GM23338 (cell line): ENCODE measurements around the gene BCL2. TPM values are rescaled to one million over a fixed set of nuclear protein-coding genes. Genes with fewer than 3 reads are reported as not detected.

Experiments
- ATAC-seq: fragments of 200-7000 bp; cut with Tn5 transposase; 3 replicates; pipeline ENCODE4 v1.9.1; 2020
- DNase-seq: peaks from one replicate; pipeline ENCODE4 v3.0.0-alpha.2; 2015; ENCODE audit warnings: low spot score
- H2AFZ ChIP-seq: fragments of 200-600 bp; sonication (generic); 2 replicates; pipeline ENCODE4 v1.8.0; 2016; ENCODE audit warnings: antibody characterized with exemption, mild to moderate bottlenecking, moderate library complexity
- H3F3A ChIP-seq: fragments of 200-600 bp; sonication (generic); replicated peaks from 2 replicates; pipeline ENCODE4 v1.8.0; 2017; ENCODE audit warnings: antibody characterized with exemption, mixed run types, low read depth
- H3K27ac ChIP-seq: fragments of 200-600 bp; sonication (generic); 2 replicates; pipeline ENCODE4 v1.6.1; 2016; ENCODE audit warnings: low read depth
- H3K27me3 ChIP-seq: fragments of 200-600 bp; sonication (generic); 2 replicates; pipeline ENCODE4 v1.8.0; 2016; ENCODE audit warnings: mild to moderate bottlenecking, mixed run types, moderate library complexity; ENCODE audit not compliant: insufficient read depth
- H3K36me3 ChIP-seq: fragments of 200-600 bp; sonication (generic); 2 replicates; pipeline ENCODE4 v1.8.0; 2016; ENCODE audit warnings: mild to moderate bottlenecking; ENCODE audit not compliant: insufficient read depth
- H3K4me1 ChIP-seq: fragments of 200-600 bp; sonication (generic); 2 replicates; pipeline ENCODE4 v1.8.0; 2016; ENCODE audit warnings: mild to moderate bottlenecking, moderate library complexity; ENCODE audit not compliant: insufficient read depth
- H3K4me2 ChIP-seq: fragments of 200-600 bp; sonication (generic); 2 replicates; pipeline ENCODE4 v1.7.1; 2017; ENCODE audit warnings: mixed run types
- H3K4me3 ChIP-seq: fragments of 200-600 bp; sonication (generic); 2 replicates; pipeline ENCODE4 v1.6.1; 2016; ENCODE audit warnings: mixed run types
- H3K79me2 ChIP-seq: fragments of 200-600 bp; sonication (generic); replicated peaks from 2 replicates; pipeline ENCODE4 v1.8.0; 2017; ENCODE audit warnings: mild to moderate bottlenecking; ENCODE audit not compliant: insufficient read depth
- H3K9me2 ChIP-seq: fragments of 200-600 bp; sonication (generic); 2 replicates; pipeline ENCODE4 v1.8.0; 2017; ENCODE audit not compliant: insufficient read depth
- H4K20me1 ChIP-seq: fragments of 200-600 bp; sonication (generic); replicated peaks from 2 replicates; pipeline ENCODE4 v1.8.0; 2017; ENCODE audit warnings: mild to moderate bottlenecking; ENCODE audit not compliant: insufficient read depth
- H3K27ac Mint-ChIP-seq: 2 replicates; pipeline ENCODE4 v1.8.0; 2020; ENCODE audit warnings: inconsistent platforms, mild to moderate bottlenecking, moderate library complexity, mixed read lengths
- H3K27me3 Mint-ChIP-seq: 3 replicates; pipeline ENCODE4 v1.8.0; 2022; ENCODE audit warnings: low read depth, mild to moderate bottlenecking, moderate library complexity, mixed read lengths, inconsistent platforms; ENCODE audit not compliant: insufficient read depth, poor library complexity
- H3K36me3 Mint-ChIP-seq: 3 replicates; pipeline ENCODE4 v1.8.0; 2021; ENCODE audit warnings: low read depth, mild to moderate bottlenecking, inconsistent platforms, moderate library complexity, mixed read lengths
- H3K4me1 Mint-ChIP-seq: 3 replicates; pipeline ENCODE4 v1.8.0; 2020; ENCODE audit warnings: mild to moderate bottlenecking, inconsistent platforms, mixed read lengths
- H3K4me3 Mint-ChIP-seq: 3 replicates; pipeline ENCODE4 v1.8.0; 2021; ENCODE audit warnings: moderate library complexity, mild to moderate bottlenecking, inconsistent platforms, mixed read lengths
- H3K9me3 Mint-ChIP-seq: 3 replicates; pipeline ENCODE4 v1.8.0; 2020; ENCODE audit warnings: moderate library complexity, mild to moderate bottlenecking, inconsistent platforms, mixed read lengths
- CTCF ChIP-seq, 2 experiments: fragments of 200-600 bp in 1 of 2; sonication (generic) in 1 of 2; conservative IDR thresholded peaks; 2 replicates each; pipeline versions ENCODE4 v1.5.1 to v1.6.1; 2016 to 2017; ENCODE audit warnings: antibody characterized with exemption in 2 of 2, low read depth in 2 of 2, mild to moderate bottlenecking in 2 of 2, moderate library complexity in 1 of 2
- EZH2 ChIP-seq: fragments of 200-600 bp; sonication (generic); IDR thresholded peaks from one replicate; pipeline ENCODE4 v1.8.0; 2017; ENCODE audit warnings: antibody characterized with exemption, mild to moderate bottlenecking, low read depth; ENCODE audit not compliant: unreplicated experiment
- JUNB ChIP-seq: IDR thresholded peaks from one replicate; pipeline ENCODE4 v1.6.1; 2016; ENCODE audit warnings: antibody characterized with exemption; ENCODE audit not compliant: unreplicated experiment
- NANOG ChIP-seq: IDR thresholded peaks from 2 replicates; pipeline ENCODE4 v1.6.1; 2016; ENCODE audit warnings: antibody characterized with exemption, borderline replicate concordance
- POLR2AphosphoS5 ChIP-seq: IDR thresholded peaks from 2 replicates; pipeline ENCODE4 v1.6.1; 2016; ENCODE audit warnings: antibody characterized with exemption, low read depth
- REST ChIP-seq: IDR thresholded peaks from one replicate; pipeline ENCODE4 v1.6.1; 2018; ENCODE audit warnings: antibody characterized with exemption; ENCODE audit not compliant: unreplicated experiment
- ZNF114 ChIP-seq: fragments of 250-450 bp; sonication (Bioruptor Pico); IDR thresholded peaks from 2 replicates; pipeline ENCODE4 v1.5.0; 2020; ENCODE audit warnings: mild to moderate bottlenecking, moderate library complexity
- ZNF331 ChIP-seq: fragments of 250-450 bp; sonication (Bioruptor Pico); IDR thresholded peaks from 2 replicates; pipeline ENCODE4 v1.5.0; 2020; ENCODE audit warnings: low read depth, mild to moderate bottlenecking, moderate library complexity
- polyA plus RNA-seq: library from polyadenylated mRNA; unstranded; fragments of >200 nt; fragmentation: Nextera tagmentation; extraction: Ambion mirVana; gene quantifications from 2 replicates; pipeline ENCODE4 v1.2.1, GENCODE V29; 2016
- total RNA-seq: library from RNA; depleted of rRNA; stranded (reverse); fragments of >200 nt; shearing (Covaris generic); gene quantifications from 2 replicates; pipeline ENCODE4 v1.2.3, GENCODE V29; 2014
- TF ChIP-seq, protein P1 (sequence below): fragments of 250-450 bp; sonication (Bioruptor Pico); IDR thresholded peaks from 2 replicates; pipeline ENCODE4 v1.5.0; 2020; ENCODE audit warnings: mild to moderate bottlenecking, moderate library complexity

The BCL2 gene
- total and polyA plus RNA-seq, 2 experiments from 2014 or later, result 1.2 to 4.0 TPM

DNA sequence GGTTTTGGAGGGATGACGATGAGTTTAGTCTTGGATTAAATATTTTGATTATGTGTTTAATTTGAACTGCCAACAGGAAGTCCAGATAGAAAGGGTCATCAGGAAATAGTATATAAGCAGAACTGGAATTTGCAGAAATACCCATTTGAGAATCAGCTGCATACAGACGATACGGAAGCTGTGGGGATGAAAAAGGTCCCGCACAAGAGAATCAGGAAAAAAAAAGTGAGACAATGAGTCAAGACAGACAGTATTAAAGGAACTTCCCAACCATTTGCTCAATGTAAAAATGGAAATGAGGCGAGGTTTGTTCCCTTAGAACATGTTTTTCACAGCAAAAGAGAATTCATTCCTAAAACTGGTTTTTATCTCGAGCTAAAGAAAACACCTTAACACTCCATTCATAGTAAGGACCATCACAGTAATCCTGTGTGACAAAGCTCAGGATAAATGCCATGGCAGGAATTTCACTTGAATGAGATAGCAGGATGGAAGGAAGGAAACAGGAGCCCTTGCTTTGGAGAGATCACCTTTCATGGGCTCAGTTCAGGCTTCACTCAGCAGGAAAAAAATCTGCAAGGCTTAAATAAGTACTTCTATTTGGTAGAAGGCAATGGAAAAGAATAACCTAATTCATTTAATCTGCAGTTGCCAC lies 29.3 kb downstream of the BCL2 start:
- Histone ChIP-seq H4K20me1 (no peaks in the 10 kb centered on the region), H3F3A (no peaks in the 10 kb centered on the region), H3K4me3 (no peak overlapping the region), H3K4me2 (no peak overlapping the region), H3K27me3 (no peaks in the 10 kb centered on the region), H3K79me2 (no peaks in the 10 kb centered on the region), H2AFZ (no peak overlapping the region), H3K27ac (no peak overlapping the region), H3K9me2 (peaks cover 10% of the 10 kb centered on the region), H3K36me3 (no peaks in the 10 kb centered on the region), H3K4me1 (0 out of 2 replicates have a peak, but pooled peaks cover 3% of the 10 kb centered on the region)
- Mint-ChIP-seq H3K4me1 (peaks cover 15% of the 10 kb centered on the region), H3K27me3 (no peaks in the 10 kb centered on the region), H3K27ac (peak overlapping the region; percentile 41; the same call in 1 of the 2 replicates), H3K36me3 (no peaks in the 10 kb centered on the region), H3K4me3 (no peak overlapping the region), H3K9me3 (no peaks in the 10 kb centered on the region)
- TF ChIP-seq ZNF114 (CRISPR knock-in tag), result no peak
- TF ChIP-seq, protein P1, sequence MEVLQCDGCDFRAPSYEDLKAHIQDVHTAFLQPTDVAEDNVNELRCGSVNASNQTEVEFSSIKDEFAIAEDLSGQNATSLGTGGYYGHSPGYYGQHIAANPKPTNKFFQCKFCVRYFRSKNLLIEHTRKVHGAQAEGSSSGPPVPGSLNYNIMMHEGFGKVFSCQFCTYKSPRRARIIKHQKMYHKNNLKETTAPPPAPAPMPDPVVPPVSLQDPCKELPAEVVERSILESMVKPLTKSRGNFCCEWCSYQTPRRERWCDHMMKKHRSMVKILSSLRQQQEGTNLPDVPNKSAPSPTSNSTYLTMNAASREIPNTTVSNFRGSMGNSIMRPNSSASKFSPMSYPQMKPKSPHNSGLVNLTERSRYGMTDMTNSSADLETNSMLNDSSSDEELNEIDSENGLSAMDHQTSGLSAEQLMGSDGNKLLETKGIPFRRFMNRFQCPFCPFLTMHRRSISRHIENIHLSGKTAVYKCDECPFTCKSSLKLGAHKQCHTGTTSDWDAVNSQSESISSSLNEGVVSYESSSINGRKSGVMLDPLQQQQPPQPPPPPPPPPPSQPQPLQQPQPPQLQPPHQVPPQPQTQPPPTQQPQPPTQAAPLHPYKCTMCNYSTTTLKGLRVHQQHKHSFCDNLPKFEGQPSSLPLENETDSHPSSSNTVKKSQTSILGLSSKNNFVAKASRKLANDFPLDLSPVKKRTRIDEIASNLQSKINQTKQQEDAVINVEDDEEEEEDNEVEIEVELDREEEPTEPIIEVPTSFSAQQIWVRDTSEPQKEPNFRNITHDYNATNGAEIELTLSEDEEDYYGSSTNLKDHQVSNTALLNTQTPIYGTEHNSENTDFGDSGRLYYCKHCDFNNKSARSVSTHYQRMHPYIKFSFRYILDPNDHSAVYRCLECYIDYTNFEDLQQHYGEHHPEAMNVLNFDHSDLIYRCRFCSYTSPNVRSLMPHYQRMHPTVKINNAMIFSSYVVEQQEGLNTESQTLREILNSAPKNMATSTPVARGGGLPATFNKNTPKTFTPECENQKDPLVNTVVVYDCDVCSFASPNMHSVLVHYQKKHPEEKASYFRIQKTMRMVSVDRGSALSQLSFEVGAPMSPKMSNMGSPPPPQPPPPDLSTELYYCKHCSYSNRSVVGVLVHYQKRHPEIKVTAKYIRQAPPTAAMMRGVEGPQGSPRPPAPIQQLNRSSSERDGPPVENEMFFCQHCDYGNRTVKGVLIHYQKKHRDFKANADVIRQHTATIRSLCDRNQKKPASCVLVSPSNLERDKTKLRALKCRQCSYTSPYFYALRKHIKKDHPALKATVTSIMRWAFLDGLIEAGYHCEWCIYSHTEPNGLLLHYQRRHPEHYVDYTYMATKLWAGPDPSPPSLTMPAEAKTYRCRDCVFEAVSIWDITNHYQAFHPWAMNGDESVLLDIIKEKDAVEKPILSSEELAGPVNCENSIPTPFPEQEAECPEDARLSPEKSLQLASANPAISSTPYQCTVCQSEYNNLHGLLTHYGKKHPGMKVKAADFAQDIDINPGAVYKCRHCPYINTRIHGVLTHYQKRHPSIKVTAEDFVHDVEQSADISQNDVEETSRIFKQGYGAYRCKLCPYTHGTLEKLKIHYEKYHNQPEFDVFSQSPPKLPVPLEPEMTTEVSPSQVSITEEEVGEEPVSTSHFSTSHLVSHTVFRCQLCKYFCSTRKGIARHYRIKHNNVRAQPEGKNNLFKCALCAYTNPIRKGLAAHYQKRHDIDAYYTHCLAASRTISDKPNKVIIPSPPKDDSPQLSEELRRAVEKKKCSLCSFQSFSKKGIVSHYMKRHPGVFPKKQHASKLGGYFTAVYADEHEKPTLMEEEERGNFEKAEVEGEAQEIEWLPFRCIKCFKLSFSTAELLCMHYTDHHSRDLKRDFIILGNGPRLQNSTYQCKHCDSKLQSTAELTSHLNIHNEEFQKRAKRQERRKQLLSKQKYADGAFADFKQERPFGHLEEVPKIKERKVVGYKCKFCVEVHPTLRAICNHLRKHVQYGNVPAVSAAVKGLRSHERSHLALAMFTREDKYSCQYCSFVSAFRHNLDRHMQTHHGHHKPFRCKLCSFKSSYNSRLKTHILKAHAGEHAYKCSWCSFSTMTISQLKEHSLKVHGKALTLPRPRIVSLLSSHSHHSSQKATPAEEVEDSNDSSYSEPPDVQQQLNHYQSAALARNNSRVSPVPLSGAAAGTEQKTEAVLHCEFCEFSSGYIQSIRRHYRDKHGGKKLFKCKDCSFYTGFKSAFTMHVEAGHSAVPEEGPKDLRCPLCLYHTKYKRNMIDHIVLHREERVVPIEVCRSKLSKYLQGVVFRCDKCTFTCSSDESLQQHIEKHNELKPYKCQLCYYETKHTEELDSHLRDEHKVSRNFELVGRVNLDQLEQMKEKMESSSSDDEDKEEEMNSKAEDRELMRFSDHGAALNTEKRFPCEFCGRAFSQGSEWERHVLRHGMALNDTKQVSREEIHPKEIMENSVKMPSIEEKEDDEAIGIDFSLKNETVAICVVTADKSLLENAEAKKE (CRISPR knock-in tag), result no peak
- TF ChIP-seq EZH2, result no peak
- ATAC-seq, result peak; percentile 67
- DNase-seq, result peak; percentile 34

DNA sequence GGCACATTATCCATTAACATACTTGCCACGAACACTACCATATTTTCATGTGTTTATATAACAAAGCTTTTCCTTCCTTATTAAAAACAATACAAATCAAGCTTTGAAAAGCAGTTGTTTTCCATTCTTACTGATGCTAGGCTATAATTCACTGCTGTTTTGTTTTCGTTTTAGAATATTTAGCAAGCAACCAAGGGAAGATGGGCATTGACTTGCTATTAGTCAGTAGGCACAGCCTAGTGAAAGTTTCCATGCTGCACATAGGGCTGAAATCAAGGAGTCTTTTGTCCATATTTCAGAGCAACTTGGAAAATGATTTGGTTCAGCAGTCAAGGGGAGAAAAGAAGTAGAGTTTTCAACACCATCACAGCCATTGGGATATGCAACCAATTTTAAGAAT lies 31.3 kb downstream of the BCL2 start:
- Mint-ChIP-seq H3K36me3 (no peaks in the 10 kb centered on the region), H3K4me1 (peaks cover 23% of the 10 kb centered on the region), H3K27me3 (no peaks in the 10 kb centered on the region), H3K9me3 (no peaks in the 10 kb centered on the region), H3K27ac (no peak overlapping the region), H3K4me3 (no peak overlapping the region)
- Histone ChIP-seq H3F3A (no peaks in the 10 kb centered on the region), H4K20me1 (no peaks in the 10 kb centered on the region), H3K4me2 (no peak overlapping the region), H3K36me3 (no peaks in the 10 kb centered on the region), H3K4me3 (no peak overlapping the region), H2AFZ (no peak overlapping the region), H3K27ac (no peak overlapping the region), H3K9me2 (peaks cover 10% of the 10 kb centered on the region), H3K79me2 (no peaks in the 10 kb centered on the region), H3K4me1 (peaks cover 3% of the 10 kb centered on the region; the same call in 1 of the 2 replicates), H3K27me3 (no peaks in the 10 kb centered on the region)
- no peak for ATAC-seq
- TF ChIP-seq ZNF331 (CRISPR knock-in tag) (no peak), JUNB (no peak), REST (no peak), NANOG (no peak), CTCF (conservative IDR thresholded peaks at IDR 0.05; ENCODE audit: low read depth in 2 of 2) (no peak), POLR2AphosphoS5 (no peak), ZNF114 (CRISPR knock-in tag) (no peak)
- DNase-seq, result no peak
